Neuronal stem cell (in vitro differentiated cells): ENCODE data around the gene INPP1.

Source experiments
- DNase-seq: peaks from one replicate; pipeline ENCODE4 v3.0.0-alpha.2; 2013; ENCODE audit warnings: low spot score
- H2AFZ ChIP-seq: one replicate; pipeline ENCODE4 v1.6.1; 2013; ENCODE audit warnings: mild to moderate bottlenecking, low read length, inconsistent platforms
- H2AK5ac ChIP-seq: 2 replicates; pipeline ENCODE4 v1.6.1; 2013; ENCODE audit warnings: low read depth, mild to moderate bottlenecking, inconsistent platforms, low read length, moderate library complexity, mixed read lengths
- H2BK120ac ChIP-seq: 2 replicates; pipeline ENCODE4 v1.6.1; 2013; ENCODE audit warnings: low read depth, mild to moderate bottlenecking, inconsistent platforms, low read length, moderate library complexity, mixed read lengths
- H2BK12ac ChIP-seq: one replicate; pipeline ENCODE4 v1.6.1; 2013; ENCODE audit warnings: low read length, inconsistent platforms
- H2BK15ac ChIP-seq: 2 replicates; pipeline ENCODE4 v1.6.1; 2013; ENCODE audit warnings: mild to moderate bottlenecking, low read length, inconsistent platforms, mixed read lengths
- H2BK5ac ChIP-seq: one replicate; pipeline ENCODE4 v1.6.1; 2013; ENCODE audit warnings: inconsistent platforms, mild to moderate bottlenecking, low read length, moderate library complexity
- H3K14ac ChIP-seq: one replicate; pipeline ENCODE4 v1.6.1; 2013; ENCODE audit warnings: low read length, inconsistent platforms
- H3K18ac ChIP-seq: 2 replicates; pipeline ENCODE4 v1.6.1; 2013; ENCODE audit warnings: low read length, inconsistent platforms
- H3K23ac ChIP-seq: 2 replicates; pipeline ENCODE4 v1.6.1; 2013; ENCODE audit warnings: low read depth, mild to moderate bottlenecking, mixed read lengths, low read length, inconsistent platforms; ENCODE audit not compliant: poor library complexity
- H3K27ac ChIP-seq: replicated peaks from 3 replicates; pipeline ENCODE4 v1.5.1; 2013; ENCODE audit warnings: low read length, inconsistent platforms
- H3K27me3 ChIP-seq, 3 experiments: 2 replicates each; pipeline ENCODE4 v1.6.1; 2013; ENCODE audit warnings: low read length in 3 of 3, mild to moderate bottlenecking in 2 of 3, inconsistent platforms in 1 of 3, low read depth in 1 of 3, mixed read lengths in 1 of 3, moderate library complexity in 1 of 3; ENCODE audit not compliant: control insufficient read depth in 3 of 3, insufficient read depth in 3 of 3
- H3K36me3 ChIP-seq, 2 donors: replicated peaks in 1 of 2; 2 replicates each; pipeline ENCODE4 v1.6.1; 2013; ENCODE audit warnings: low read length in 2 of 2; ENCODE audit not compliant: control insufficient read depth in 2 of 2, insufficient read depth in 2 of 2
- H3K4ac ChIP-seq: 2 replicates; pipeline ENCODE4 v1.6.1; 2013; ENCODE audit warnings: inconsistent platforms, mild to moderate bottlenecking, low read length, moderate library complexity
- H3K4me1 ChIP-seq, 2 donors: 1 replicate in 1 of 2; 2 replicates in 1 of 2; pipeline ENCODE4 v1.6.1; 2013; ENCODE audit warnings: low read length in 2 of 2, low read depth in 1 of 2; ENCODE audit not compliant: control insufficient read depth in 2 of 2, insufficient read depth in 1 of 2
- H3K4me2 ChIP-seq: one replicate; pipeline ENCODE4 v1.6.1; 2013; ENCODE audit warnings: mild to moderate bottlenecking, low read length, inconsistent platforms; ENCODE audit not compliant: insufficient read depth, poor library complexity, severe bottlenecking
- H3K4me3 ChIP-seq, 2 donors: 2 replicates each; pipeline ENCODE4 v1.5.1; 2013; ENCODE audit warnings: low read length in 2 of 2, mild to moderate bottlenecking in 2 of 2, inconsistent platforms in 1 of 2, moderate library complexity in 1 of 2
- H3K79me1 ChIP-seq: one replicate; pipeline ENCODE4 v1.6.1; 2013; ENCODE audit warnings: low read depth, mild to moderate bottlenecking, inconsistent platforms, low read length, moderate library complexity
- H3K9ac ChIP-seq: one replicate; pipeline ENCODE4 v1.6.1; 2013; ENCODE audit warnings: mild to moderate bottlenecking, low read depth, low read length, inconsistent platforms; ENCODE audit not compliant: poor library complexity
- H3K9me3 ChIP-seq, 2 donors: replicated peaks in 1 of 2; 2 replicates each; pipeline versions ENCODE3 to v1.6.1; 2013; ENCODE audit warnings: low read length in 2 of 2, mild to moderate bottlenecking in 2 of 2, inconsistent platforms in 1 of 2, low read depth in 1 of 2, mixed read lengths in 1 of 2, moderate library complexity in 1 of 2; ENCODE audit not compliant: control insufficient read depth in 2 of 2, insufficient read depth in 1 of 2
- H4K8ac ChIP-seq: one replicate; pipeline ENCODE4 v1.6.1; 2013; ENCODE audit warnings: low read depth, mild to moderate bottlenecking, inconsistent platforms, low read length, moderate library complexity
- H4K91ac ChIP-seq: one replicate; pipeline ENCODE4 v1.6.1; 2013; ENCODE audit warnings: low read length, low read depth, mild to moderate bottlenecking, inconsistent platforms; ENCODE audit not compliant: poor library complexity
- WGBS, 2 donors: extraction: QIAGEN DNeasy Blood & Tissue Kit; methylation state at CpG; one replicate each; pipeline ENCODE4 v1.1.7; 2013; ENCODE audit warnings: missing lambda C conversion rate in 2 of 2, mixed read lengths in 1 of 2; ENCODE audit not compliant: insufficient read length in 2 of 2, insufficient replicate concordance in 1 of 2; ENCODE audit errors: extremely low coverage in 2 of 2; 5-methylcytosine and 5-hydroxymethylcytosine counted together

INPP1 gene

DNA sequence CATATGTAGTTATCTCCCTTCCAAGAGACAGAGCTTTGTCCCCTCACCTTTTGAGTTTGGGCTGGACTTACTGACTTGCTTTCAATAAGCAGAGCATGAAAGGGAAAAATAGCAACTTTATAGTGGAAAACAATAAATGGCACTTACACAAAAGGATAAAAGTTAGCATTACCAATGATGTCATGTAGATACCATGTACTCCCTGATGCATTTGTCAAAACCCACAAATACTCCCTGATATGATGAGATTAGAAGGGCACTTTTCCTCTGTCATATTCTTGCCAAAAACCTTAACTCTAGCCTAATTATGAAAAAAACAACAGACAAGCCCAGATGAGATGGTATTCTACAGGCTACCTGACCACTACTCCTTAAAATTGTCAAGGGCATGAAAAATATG, 39.7 kb upstream of the INPP1 start:
- Histone ChIP-seq H3K18ac (no peak overlapping the region), H3K4me2 (no peak overlapping the region), H3K27me3 (no peaks in the 10 kb centered on the region), H3K23ac (no peak overlapping the region), H2BK12ac (no peak overlapping the region), H3K4ac (no peak overlapping the region), H2BK15ac (no peak overlapping the region), H2BK120ac (no peak overlapping the region), H3K79me1 (peaks cover 2% of the 10 kb centered on the region), H4K8ac (no peak overlapping the region), H3K4me3 (no peak overlapping the region), H2BK5ac (no peak overlapping the region), H4K91ac (no peak overlapping the region), H3K36me3 (peaks cover 9 to 66% of the 10 kb centered on the region in 2 donors), H3K9ac (no peak overlapping the region), H3K9me3 (no peaks in the 10 kb centered on the region), H3K14ac (no peak overlapping the region), H3K4me1 (no peaks in the 10 kb centered on the region), H2AK5ac (no peak overlapping the region), H2AFZ (no peak overlapping the region), H3K27ac (no peak overlapping the region)
- no peak for DNase-seq

DNA sequence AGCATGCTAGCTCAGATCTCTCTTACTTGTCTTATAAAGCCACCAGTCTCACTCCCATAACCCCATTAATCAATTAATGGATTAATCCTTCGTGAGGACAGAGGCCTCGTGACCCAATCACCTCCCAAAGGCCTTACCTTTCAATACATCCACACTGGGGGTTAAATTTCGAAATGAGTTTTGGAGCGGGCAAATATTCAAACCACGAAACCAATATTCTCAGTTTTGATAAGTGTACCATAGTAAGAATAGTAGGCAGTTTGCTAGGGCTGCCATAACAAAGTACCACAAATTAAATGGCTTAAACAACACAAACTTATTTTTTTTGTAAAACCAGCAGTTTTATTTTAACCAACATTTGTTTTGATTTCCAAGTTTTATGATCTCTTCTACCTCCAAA, 39.0 kb upstream of the INPP1 start:
- Histone ChIP-seq H3K36me3 (peaks cover 9 to 73% of the 10 kb centered on the region in 2 donors), H3K14ac (no peak overlapping the region), H4K8ac (no peak overlapping the region), H3K4me3 (no peak overlapping the region), H2BK12ac (no peak overlapping the region), H4K91ac (no peak overlapping the region), H3K4ac (no peak overlapping the region), H3K23ac (no peak overlapping the region), H2BK120ac (no peak overlapping the region), H3K9ac (no peak overlapping the region), H2AFZ (no peak overlapping the region), H3K79me1 (peaks cover 2% of the 10 kb centered on the region), H3K4me2 (no peak overlapping the region), H3K27ac (no peak overlapping the region), H3K27me3 (no peaks in the 10 kb centered on the region), H2AK5ac (no peak overlapping the region), H3K18ac (no peak overlapping the region), H2BK5ac (no peak overlapping the region), H2BK15ac (no peak overlapping the region), H3K4me1 (no peaks in the 10 kb centered on the region), H3K9me3 (no peaks in the 10 kb centered on the region)
- no peak for DNase-seq
- WGBS, 2 donors, result no CpG with 5 or more reads among the region's 5 CpGs

DNA sequence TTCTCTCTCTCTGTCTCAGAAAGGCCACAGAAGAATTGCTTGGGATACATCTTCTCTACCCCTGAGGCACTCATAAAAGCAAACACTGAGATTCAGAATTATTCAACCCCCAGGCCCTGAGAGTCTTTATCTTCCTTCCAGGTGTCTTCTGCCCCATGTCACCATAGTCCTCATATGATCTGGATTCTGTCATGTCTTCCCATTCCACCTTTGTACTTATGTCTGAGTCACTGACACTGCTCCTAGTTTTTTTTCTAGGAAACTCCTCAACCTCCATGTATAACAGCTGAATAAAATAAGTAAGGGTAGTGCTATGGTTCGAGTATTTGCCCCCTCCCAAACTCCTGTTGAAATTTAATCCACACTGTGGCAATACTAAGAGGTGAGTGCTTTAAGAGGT, 35.4 kb upstream of the INPP1 start:
- no CpG with 5 or more reads among the region's 1 CpG for whole genome bisulfite sequencing, 2 donors
- no peaks in the 10 kb centered on the region for H3K27me3 ChIP-seq
- H2BK12ac ChIP-seq, result no peak overlapping the region
- no peak for DNase-seq
- H3K4ac ChIP-seq, result no peak overlapping the region
- H2BK5ac ChIP-seq, result no peak overlapping the region
- no peak overlapping the region for H2BK15ac ChIP-seq
- H3K4me1 ChIP-seq, result no peaks in the 10 kb centered on the region
- no peak overlapping the region for H3K4me2 ChIP-seq
- no peak overlapping the region for H3K4me3 ChIP-seq
- no peak overlapping the region for H2AK5ac ChIP-seq
- H3K23ac ChIP-seq, result no peak overlapping the region
- H4K91ac ChIP-seq, result no peak overlapping the region
- H3K18ac ChIP-seq, result no peak overlapping the region
- no peaks in the 10 kb centered on the region for H3K9me3 ChIP-seq
- H3K9ac ChIP-seq, result no peak overlapping the region
- peaks cover 4% of the 10 kb centered on the region for H3K79me1 ChIP-seq
- H3K36me3 ChIP-seq, result peaks cover 6 to 74% of the 10 kb centered on the region in 2 donors
- no peak overlapping the region for H2AFZ ChIP-seq
- H2BK120ac ChIP-seq, result no peak overlapping the region
- H3K14ac ChIP-seq, result no peak overlapping the region
- H3K27ac ChIP-seq, result no peak overlapping the region
- no peak overlapping the region for H4K8ac ChIP-seq

DNA sequence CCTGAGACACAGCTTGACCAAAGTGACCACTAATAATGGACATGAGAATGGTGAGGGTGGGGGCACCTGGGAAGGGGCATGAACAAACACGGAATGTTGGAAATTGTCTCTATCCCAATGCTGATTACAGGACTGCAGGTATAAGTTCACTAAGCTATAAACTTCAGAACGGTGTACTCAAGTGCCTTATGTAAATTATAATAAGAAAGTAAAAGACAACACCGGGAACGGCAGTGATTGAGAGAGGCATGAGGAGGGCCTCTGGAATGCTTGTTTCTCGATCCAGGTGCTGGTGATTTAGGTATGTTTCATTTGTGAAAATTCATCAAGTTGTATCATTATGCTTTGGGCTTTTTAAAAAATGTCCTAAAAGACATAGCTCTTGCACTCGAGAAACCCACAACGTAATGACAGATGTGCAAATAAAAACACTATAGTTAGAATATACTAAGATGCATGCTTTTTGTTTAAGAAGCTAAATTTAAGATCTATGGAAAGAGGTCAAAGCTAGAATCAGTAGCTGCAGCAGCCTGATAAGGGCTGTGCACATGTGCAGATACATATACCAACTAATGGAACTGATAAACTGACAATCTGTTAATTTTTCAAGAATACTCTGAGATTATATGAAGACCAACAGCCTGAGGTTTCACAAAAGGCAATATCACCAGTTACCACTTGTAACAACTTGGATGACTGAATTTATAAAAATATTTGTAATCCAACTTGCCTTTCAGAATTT, 31.3 kb upstream of the INPP1 start:
- Histone ChIP-seq H3K4me1 (no peaks in the 10 kb centered on the region), H3K79me1 (peaks cover 4% of the 10 kb centered on the region), H4K91ac (no peak overlapping the region), H2BK15ac (no peak overlapping the region), H3K14ac (no peak overlapping the region), H3K4ac (no peak overlapping the region), H2BK120ac (no peak overlapping the region), H3K23ac (no peak overlapping the region), H2AK5ac (no peak overlapping the region), H3K4me3 (no peak overlapping the region), H2BK5ac (no peak overlapping the region), H3K9me3 (no peaks in the 10 kb centered on the region), H3K27me3 (no peaks in the 10 kb centered on the region), H3K9ac (no peak overlapping the region), H3K27ac (no peak overlapping the region), H2AFZ (no peak overlapping the region), H4K8ac (no peak overlapping the region), H3K36me3 (peaks cover 2 to 65% of the 10 kb centered on the region in 2 donors), H3K4me2 (no peak overlapping the region), H2BK12ac (no peak overlapping the region), H3K18ac (no peak overlapping the region)
- DNase-seq, result no peak
- WGBS, 2 donors, result no CpG with 5 or more reads among the region's 7 CpGs
